Common myeloid progenitor, CD34-positive (primary cell): ENCODE results near the gene PRDM16.
A peak's percentile ranks its signal among the peaks of the same experiment; 100 is the strongest.

ENCODE experiments used
- CTCF ChIA-PET: fragments of 350-600 bp; sonication (Branson Sonifier 250); formaldehyde crosslinking; loops from one replicate; lab custom pipeline; 2021; ENCODE audit warnings: antibody characterized with exemption; lab: Charles Lee
- POLR2A ChIA-PET: fragments of 350-600 bp; sonication (Branson Sonifier 250); formaldehyde crosslinking; loops from one replicate; lab custom pipeline; 2021; ENCODE audit warnings: antibody characterized with exemption; lab: Charles Lee
- DNase-seq, 3 donors: peaks; one replicate each; pipeline versions ENCODE4 v3.0.0 to v3.0.0-alpha.2; 2013
- H3K27ac ChIP-seq, 2 experiments: 1 replicate in 1 of 2; 2 replicates in 1 of 2; pipeline ENCODE4 v1.7.0; 2013; ENCODE audit warnings: inconsistent platforms in 2 of 2, low read length in 2 of 2, mild to moderate bottlenecking in 2 of 2, low read depth in 1 of 2, moderate library complexity in 1 of 2; ENCODE audit not compliant: severe bottlenecking in 2 of 2, insufficient read depth in 1 of 2, poor library complexity in 1 of 2
- H3K27me3 ChIP-seq, 5 experiments: replicated peaks in 2 of 5; 1 replicate in 3 of 5; 2 replicates in 2 of 5; pipeline versions ENCODE4 v1.6.1 to v1.7.0; 2013; ENCODE audit warnings: low read length in 4 of 5, mild to moderate bottlenecking in 2 of 5, moderate library complexity in 2 of 5, inconsistent platforms in 1 of 5; ENCODE audit not compliant: insufficient read depth in 5 of 5, control insufficient read depth in 4 of 5
- H3K36me3 ChIP-seq, 4 experiments: 1 replicate in 2 of 4; 2 replicates in 2 of 4; pipeline versions ENCODE4 v1.6.1 to v1.7.0; 2013; ENCODE audit warnings: low read length in 3 of 4, control low read depth in 1 of 4, mild to moderate bottlenecking in 1 of 4; ENCODE audit not compliant: control insufficient read depth in 4 of 4, insufficient read depth in 4 of 4
- H3K4me1 ChIP-seq, 4 experiments: 1 replicate in 3 of 4; 2 replicates in 1 of 4; pipeline versions ENCODE4 v1.6.1 to v1.7.1; 2013; ENCODE audit warnings: low read length in 3 of 4, mild to moderate bottlenecking in 3 of 4, control low read depth in 1 of 4, inconsistent platforms in 1 of 4, moderate library complexity in 1 of 4; ENCODE audit not compliant: control insufficient read depth in 4 of 4, insufficient read depth in 4 of 4; ENCODE audit errors: control extremely low read depth in 1 of 4
- H3K4me3 ChIP-seq, 7 experiments: 1 replicate in 4 of 7; 2 replicates in 3 of 7; pipeline versions ENCODE4 v1.5.1 to v1.7.0; 2013; ENCODE audit warnings: mild to moderate bottlenecking in 7 of 7, low read length in 6 of 7, moderate library complexity in 6 of 7, inconsistent platforms in 2 of 7, low read depth in 2 of 7, control low read depth in 1 of 7; ENCODE audit not compliant: insufficient read depth in 4 of 7, control insufficient read depth in 1 of 7; ENCODE audit errors: extremely low read depth in 1 of 7
- H3K9me3 ChIP-seq, 5 experiments: 1 replicate in 4 of 5; 2 replicates in 1 of 5; pipeline versions ENCODE4 v1.6.1 to v1.7.1; 2013; ENCODE audit warnings: low read length in 4 of 5, mild to moderate bottlenecking in 2 of 5, inconsistent platforms in 1 of 5, low read depth in 1 of 5, moderate library complexity in 1 of 5; ENCODE audit not compliant: control insufficient read depth in 4 of 5, insufficient read depth in 2 of 5; ENCODE audit errors: control extremely low read depth in 1 of 5
- WGBS: methylation state at CpG from one replicate; pipeline ENCODE4 v1.1.5; 2013; ENCODE audit not compliant: insufficient coverage; 5-methylcytosine and 5-hydroxymethylcytosine counted together

Gene PRDM16

GRCh38 chr1:3247521-3248121, 178.6 kb downstream of the PRDM16 start:
- Histone ChIP-seq H3K9me3 (no peaks in the 10 kb centered on the region), H3K27me3 (peaks cover 0 to 30% (median 6%) of the 10 kb centered on the region in 5 experiments), H3K4me3 (peak overlapping the region in 4 of 7 experiments; percentile 6 to 43 (median 30)), H3K36me3 (peaks cover 0 to 3% (median 1%) of the 10 kb centered on the region in 4 experiments), H3K27ac (no peak overlapping the region), H3K4me1 (peaks cover 0 to 36% (median 18%) of the 10 kb centered on the region in 4 experiments)
- peak; percentile 2 to 41 (median 31) for DNase-seq
- ChIA-PET CTCF (interaction anchor here (0.5 to 1.6 kb wide), 2 partner anchors 12 to 296 kb away, joined by 3 to 5 read pairs; no protein-coding TSS in a partner anchor), POLR2A (no interaction called here)
- WGBS, result 3% methylated on average over 45 of the region's 55 CpGs

GRCh38 chr1:3248155-3249141, 179.4 kb downstream of the PRDM16 start:
- CTCF ChIA-PET, result interaction anchor here (0.5 to 1.6 kb wide), 2 partner anchors 11 to 297 kb away, joined by 3 to 5 read pairs; no protein-coding TSS in a partner anchor
- 62% methylated on average over 28 of the region's 34 CpGs for WGBS
- no peaks in the 10 kb centered on the region for H3K9me3 ChIP-seq
- H3K27me3 ChIP-seq, result peaks cover 0 to 30% (median 6%) of the 10 kb centered on the region in 5 experiments
- peaks cover 0 to 3% (median 1%) of the 10 kb centered on the region in 4 experiments for H3K36me3 ChIP-seq
- H3K27ac ChIP-seq, result no peak overlapping the region
- H3K4me1 ChIP-seq, result peaks cover 0 to 36% (median 18%) of the 10 kb centered on the region in 4 experiments
- POLR2A ChIA-PET, result no interaction called here
- DNase-seq, result no peak
- H3K4me3 ChIP-seq, result no peak overlapping the region

GRCh38 chr1:3249231-3249630, 180.2 kb downstream of the PRDM16 start:
- Histone ChIP-seq H3K27ac (no peak overlapping the region), H3K27me3 (peaks cover 0 to 30% (median 6%) of the 10 kb centered on the region in 5 experiments)
- CTCF ChIA-PET, result no interaction called here

GRCh38 chr1:3249631-3250501, 180.9 kb downstream of the PRDM16 start:
- no peak overlapping the region for H3K4me3 ChIP-seq
- no peak for DNase-seq
- WGBS, result 87% methylated on average over 24 of the region's 31 CpGs
- ChIA-PET POLR2A (no interaction called here), CTCF (interaction anchor here (1.3 kb wide), 1 partner anchor 9 kb away, joined by 3 read pairs; no protein-coding TSS in a partner anchor)
- H3K36me3 ChIP-seq, result peaks cover 0 to 2% (median 0%) of the 10 kb centered on the region in 4 experiments
- no peaks in the 10 kb centered on the region for H3K9me3 ChIP-seq
- peaks cover 0 to 30% (median 6%) of the 10 kb centered on the region in 5 experiments for H3K27me3 ChIP-seq
- peaks cover 0 to 36% (median 18%) of the 10 kb centered on the region in 4 experiments for H3K4me1 ChIP-seq
- H3K27ac ChIP-seq, result no peak overlapping the region

More at GRCh38 chr1:3249231-3249630, 180.2 kb downstream of the PRDM16 start:
- Histone ChIP-seq H3K4me1 (peaks cover 0 to 36% (median 18%) of the 10 kb centered on the region in 4 experiments), H3K4me3 (no peak overlapping the region), H3K36me3 (peaks cover 0 to 3% (median 1%) of the 10 kb centered on the region in 4 experiments), H3K9me3 (no peaks in the 10 kb centered on the region)
- no peak for DNase-seq
- 95% methylated on average over 3 of the region's 9 CpGs for WGBS
- POLR2A ChIA-PET, result no interaction called here

GRCh38 chr1:3250624-3251023, 181.6 kb downstream of the PRDM16 start:
- POLR2A ChIA-PET, result no interaction called here
- DNase-seq, result no peak
- 73% methylated on average over 4 of the region's 5 CpGs for WGBS

GRCh38 chr1:3251099-3251806, 182.2 kb downstream of the PRDM16 start:
- Histone ChIP-seq H3K4me3 (no peak overlapping the region), H3K9me3 (no peaks in the 10 kb centered on the region), H3K27me3 (peaks cover 0 to 27% (median 6%) of the 10 kb centered on the region in 5 experiments), H3K36me3 (no peaks in the 10 kb centered on the region), H3K27ac (no peak overlapping the region), H3K4me1 (peaks cover 0 to 36% (median 18%) of the 10 kb centered on the region in 4 experiments)
- POLR2A ChIA-PET, result no interaction called here
- CTCF ChIA-PET, result no interaction called here
- DNase-seq, result peak; percentile 2 to 42 (median 17)
- WGBS, result 66% methylated on average over 18 of the region's 24 CpGs

More at GRCh38 chr1:3250624-3251023, 181.6 kb downstream of the PRDM16 start:
- H3K36me3 ChIP-seq, result no peaks in the 10 kb centered on the region
- peaks cover 0 to 36% (median 18%) of the 10 kb centered on the region in 4 experiments for H3K4me1 ChIP-seq
- no peak overlapping the region for H3K27ac ChIP-seq
- peaks cover 0 to 30% (median 6%) of the 10 kb centered on the region in 5 experiments for H3K27me3 ChIP-seq
- H3K4me3 ChIP-seq, result no peak overlapping the region
- H3K9me3 ChIP-seq, result no peaks in the 10 kb centered on the region
- CTCF ChIA-PET, result interaction anchor here (1.3 kb wide), 1 partner anchor 8 kb away, joined by 3 read pairs; no protein-coding TSS in a partner anchor
